GM12878 (cell line): ENCODE data around the gene ZNF283. TPM values are rescaled to one million over a fixed set of nuclear protein-coding genes. Genes with fewer than 3 reads are reported as not detected.

Experiments
- ATAC-seq: fragments of 200-7000 bp; cut with Tn5 transposase; 3 replicates; pipeline ENCODE4 v1.9.1; 2020; ENCODE audit warnings: mild to moderate bottlenecking, moderate library complexity
- BruUV-seq: library from RNA; stranded (reverse); fragments of 400-500 nt; replicated peaks from 2 replicates; lab custom pipeline; 2021; lab: Mats Ljungman, UMichigan
- CTCF ChIA-PET: fragments of 300-600 bp; sonication (Branson Sonifier 250); formaldehyde crosslinking; extraction: SDS; loops from one replicate; lab custom pipeline; 2021; ENCODE audit warnings: inconsistent platforms; lab: Yijun Ruan, JAX
- POLR2A ChIA-PET: fragments of 350-600 bp; formaldehyde crosslinking; extraction: SDS; loops from one replicate; lab custom pipeline; 2021; ENCODE audit warnings: inconsistent platforms; lab: Charles Lee
- RAD21 ChIA-PET: fragments of 300-600 bp; sonication (Branson Sonifier 250); formaldehyde crosslinking; loops from one replicate; lab custom pipeline; 2023; ENCODE audit warnings: antibody characterized with exemption; ENCODE audit not compliant: unreplicated experiment; lab: Charles Lee
- SMC1A ChIA-PET: fragments of 300-600 bp; sonication (Branson Sonifier 250); formaldehyde crosslinking; loops from one replicate; lab custom pipeline; 2023; ENCODE audit not compliant: unreplicated experiment, uncharacterized antibody; lab: Charles Lee
- DNase-seq: peaks from one replicate; pipeline ENCODE4 v3.0.0-alpha.2; 2011; ENCODE audit warnings: low read depth, low spot score
- FAIRE-seq: peaks from 3 replicates; lab custom pipeline; 2011; peaks lifted over from hg19 to GRCh38; lab: Jason Lieb, UNC
- H2AFZ ChIP-seq: 2 replicates; pipeline ENCODE4 v1.6.0; 2011; ENCODE audit warnings: low read depth, low read length, control low read depth; ENCODE audit not compliant: control insufficient read depth
- H3K27ac ChIP-seq: 2 replicates; pipeline ENCODE4 v1.5.1; 2011; ENCODE audit warnings: control low read depth; ENCODE audit not compliant: control insufficient read depth, insufficient read depth
- H3K27me3 ChIP-seq, 2 experiments: replicated peaks in 1 of 2; 2 replicates each; pipeline versions ENCODE4 v1.6.0 to v1.6.1; 2011; ENCODE audit warnings: low read length in 1 of 2; ENCODE audit not compliant: control insufficient read depth in 2 of 2, insufficient read depth in 2 of 2
- H3K36me3 ChIP-seq, 2 experiments: 2 replicates each; pipeline ENCODE4 v1.5.1; 2011; ENCODE audit warnings: low read length in 1 of 2; ENCODE audit not compliant: control insufficient read depth in 2 of 2, insufficient read depth in 2 of 2
- H3K4me1 ChIP-seq: 2 replicates; pipeline ENCODE4 v1.6.1; 2011; ENCODE audit warnings: mild to moderate bottlenecking, low read length, moderate library complexity, mixed read lengths; ENCODE audit not compliant: control insufficient read depth, insufficient read depth
- H3K4me2 ChIP-seq: 2 replicates; pipeline ENCODE4 v1.6.0; 2011; ENCODE audit warnings: control low read depth; ENCODE audit not compliant: control insufficient read depth, insufficient read depth
- H3K4me3 ChIP-seq: fragments of 200-600 bp; sonication (generic); 2 replicates; pipeline ENCODE4 v1.5.1; 2016
- H3K79me2 ChIP-seq: 2 replicates; pipeline ENCODE4 v1.6.0; 2011; ENCODE audit warnings: low read length; ENCODE audit not compliant: control insufficient read depth, insufficient read depth
- H3K9ac ChIP-seq: 2 replicates; pipeline ENCODE4 v1.8.0; 2011; ENCODE audit warnings: low read length, control low read depth, mixed read lengths; ENCODE audit not compliant: control insufficient read depth, insufficient read depth
- H3K9me3 ChIP-seq: replicated peaks from 3 replicates; pipeline ENCODE4 v1.5.1; 2011; ENCODE audit warnings: mild to moderate bottlenecking, low read length; ENCODE audit not compliant: control insufficient read depth, insufficient read depth
- H4K20me1 ChIP-seq: 2 replicates; pipeline ENCODE4 v1.6.0; 2011; ENCODE audit not compliant: control insufficient read depth, insufficient read depth
- BHLHE40 ChIP-seq, 2 experiments: fragments of 450-650 bp in 1 of 2; IDR thresholded peaks; 2 replicates each; pipeline ENCODE4 v1.6.1; 2011 to 2017; ENCODE audit warnings: low read depth in 2 of 2, borderline replicate concordance in 1 of 2, improper control_type of control experiment in 1 of 2, low read length in 1 of 2, mild to moderate bottlenecking in 1 of 2
- BMI1 ChIP-seq: fragments of 450-650 bp; IDR thresholded peaks from 2 replicates; pipeline ENCODE4 v1.6.1; 2016; ENCODE audit warnings: mild to moderate bottlenecking, moderate library complexity, borderline replicate concordance
- E2F4 ChIP-seq: IDR thresholded peaks from 2 replicates; pipeline ENCODE4 v1.6.1; 2012; ENCODE audit warnings: low read depth, low read length, improper control_type of control experiment
- EP300 ChIP-seq, 2 experiments: fragments of 150-350 bp in 1 of 2; IDR thresholded peaks; 2 replicates each; pipeline ENCODE4 v1.6.1; 2011 to 2012; ENCODE audit warnings: low read depth in 2 of 2, low read length in 2 of 2, borderline replicate concordance in 1 of 2, improper control_type of control experiment in 1 of 2, inconsistent platforms in 1 of 2; ENCODE audit not compliant: control insufficient read depth in 1 of 2
- FOS ChIP-seq: IDR thresholded peaks from 3 replicates; pipeline ENCODE4 v1.6.1; 2011; ENCODE audit warnings: borderline replicate concordance; ENCODE audit not compliant: insufficient read length; ENCODE audit errors: extremely low read depth
- MEF2B ChIP-seq: fragments of 450-650 bp; IDR thresholded peaks from 2 replicates; pipeline ENCODE4 v1.6.1; 2018; ENCODE audit warnings: mild to moderate bottlenecking, moderate library complexity; ENCODE audit not compliant: partially characterized antibody, poor library complexity, severe bottlenecking
- MXI1 ChIP-seq: fragments of 150-350 bp; IDR thresholded peaks from 2 replicates; pipeline ENCODE4 v1.6.1; 2011; ENCODE audit warnings: low read depth, mild to moderate bottlenecking, inconsistent platforms, low read length, improper control_type of control experiment
- NFYA ChIP-seq: IDR thresholded peaks from 2 replicates; pipeline ENCODE4 v1.6.1; 2011; ENCODE audit warnings: low read depth, mild to moderate bottlenecking, low read length, improper control_type of control experiment, borderline replicate concordance
- POU2F2 ChIP-seq: IDR thresholded peaks from 3 replicates; pipeline ENCODE4 v1.6.1; 2011; ENCODE audit warnings: low read depth, mild to moderate bottlenecking, low read length, borderline replicate concordance
- RAD21 ChIP-seq: IDR thresholded peaks from 2 replicates; pipeline ENCODE4 v1.6.1; 2011; ENCODE audit warnings: mild to moderate bottlenecking, low read depth, low read length, moderate library complexity; ENCODE audit not compliant: insufficient read depth
- SMC3 ChIP-seq: IDR thresholded peaks from 2 replicates; pipeline ENCODE4 v1.6.1; 2011; ENCODE audit warnings: low read length, improper control_type of control experiment, borderline replicate concordance
- ZSCAN29 ChIP-seq: fragments of 450-650 bp; IDR thresholded peaks from 2 replicates; pipeline ENCODE4 v1.6.1; 2017; ENCODE audit warnings: mild to moderate bottlenecking, moderate library complexity
- WGBS: methylation state at CpG from one replicate; pipeline ENCODE4 v1.1.6; 2016; ENCODE audit warnings: low lambda C conversion rate; ENCODE audit not compliant: insufficient replicate concordance, insufficient coverage; ENCODE audit errors: missing lambda C conversion rate; 5-methylcytosine and 5-hydroxymethylcytosine counted together
- in situ Hi-C: fragments of 300-500 bp; cut with MboI; formaldehyde crosslinking; loops from 9 replicates; pipeline ENCODE4 v1.14.3; 2018; ENCODE audit warnings: mixed read lengths
- intact Hi-C: fragments of 100-400 bp; cut with micrococcal nuclease; formaldehyde crosslinking; loops from one replicate; pipeline ENCODE4 v1.14.2; 2022; ENCODE audit not compliant: unreplicated experiment
- polyA plus RNA-seq, 11 experiments: library from polyadenylated mRNA; depleted of rRNA in 4 of 11; unstranded in 6 of 11; stranded (reverse) in 5 of 11; fragments of >200 nt; fragmentation: Nextera tagmentation in 4 of 11; fragmentation: Illumina TruSeq in 1 of 11; extraction: Ambion mirVana in 4 of 11; extraction: Trizol in 1 of 11; gene quantifications; 1 replicate in 1 of 11; 2 replicates in 10 of 11; pipeline versions ENCODE4 v1.2.1 to v1.2.3, GENCODE V29; 2011 to 2016; ENCODE audit warnings: inconsistent platforms in 2 of 11, missing spikeins in 2 of 11, low read depth in 1 of 11
- total RNA-seq, 4 experiments: library from RNA; depleted of rRNA in 3 of 4; stranded (reverse); fragments of >200 nt in 3 of 4; fragmentation: Illumina TruSeq in 1 of 4; extraction: Trizol in 1 of 4; gene quantifications; 2 replicates each; pipeline versions ENCODE4 v1.2.1 to v1.2.3, GENCODE V29; 2013 to 2021
- TF ChIP-seq, protein P1 (sequence below): fragments of 450-650 bp; IDR thresholded peaks from 2 replicates; pipeline ENCODE4 v1.6.1; 2016; ENCODE audit warnings: mild to moderate bottlenecking
- TF ChIP-seq, protein P2 (sequence below): fragments of 450-650 bp; IDR thresholded peaks from 2 replicates; pipeline ENCODE4 v1.6.1; 2017; ENCODE audit warnings: mild to moderate bottlenecking, moderate library complexity

The ZNF283 gene
- total and polyA plus RNA-seq, 10 of the 15 experiments (the other 5 are each of a cell fraction or from before 2014, with no cell fraction given) = 2.2 to 7.8 (median 3.7) TPM

DNA sequence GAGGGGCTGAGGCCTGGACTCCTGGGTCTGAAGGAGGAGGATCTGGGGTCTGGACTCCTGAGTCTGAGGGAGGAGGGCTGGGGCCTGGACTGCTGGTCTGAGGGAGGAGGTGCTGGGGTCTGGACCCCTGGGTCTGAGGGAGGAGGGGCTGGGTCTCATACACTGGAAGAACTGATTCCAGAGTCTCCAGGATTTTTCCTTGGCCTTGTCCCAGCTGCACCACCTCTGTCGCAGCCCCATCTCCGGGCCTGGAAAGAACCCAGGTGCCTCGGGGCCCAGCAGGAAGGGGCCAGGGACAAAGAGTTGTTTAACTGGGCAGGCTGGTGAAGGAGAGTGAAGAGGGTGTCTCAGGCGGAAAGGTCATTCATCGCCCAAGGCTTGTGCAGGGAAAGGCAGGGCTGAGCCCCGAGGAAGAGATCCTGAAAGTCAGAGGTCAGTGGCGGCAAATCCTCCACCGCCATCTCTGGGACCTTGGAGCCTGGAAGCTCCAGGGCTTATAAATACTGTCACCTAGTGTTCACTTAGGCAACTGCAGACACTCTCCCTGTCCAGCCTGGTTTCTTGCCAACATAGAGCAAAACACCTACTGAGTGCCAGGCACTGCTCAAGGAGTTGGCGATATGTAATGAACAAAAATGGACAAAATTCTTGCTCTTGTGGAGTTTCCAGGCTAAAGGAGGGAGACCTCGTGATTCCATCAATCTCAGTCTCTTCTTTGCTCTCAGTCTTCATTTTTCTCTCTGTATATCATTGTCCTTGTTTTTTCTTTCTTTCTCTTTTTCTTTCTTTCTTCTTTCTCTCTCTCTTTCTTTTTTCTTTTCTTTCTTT, 41.9 kb upstream of the ZNF283 start:
- Histone ChIP-seq H3K4me2 (peak overlapping the region; percentile 71; the same call in 1 of the 2 replicates), H4K20me1 (no peaks in the 10 kb centered on the region), H3K36me3 (no peaks in the 10 kb centered on the region), H3K4me3 (no peak overlapping the region), H3K9ac (no peak overlapping the region; the same call in 1 of the 2 replicates), H3K4me1 (peaks cover 49% of the 10 kb centered on the region), H3K27me3 (no peaks in the 10 kb centered on the region), H3K27ac (peak overlapping the region; percentile 74), H3K9me3 (no peaks in the 10 kb centered on the region), H3K79me2 (peaks cover 13% of the 10 kb centered on the region), H2AFZ (peak overlapping the region; percentile 87)
- ChIA-PET CTCF (interaction anchor here (0.6 to 3.4 kb wide), 15 partner anchors 9 to 1932 kb away, joined by 3 to 28 read pairs (median 4); no protein-coding TSS in a partner anchor), RAD21 (interaction anchor here (0.6 to 2.4 kb wide), 13 partner anchors 23 to 258 kb away, joined by 3 to 42 read pairs (median 4); partner anchors contain the start of gene SMG9), POLR2A (interaction anchor here (0.6 to 1.0 kb wide), 5 partner anchors 20 to 228 kb away, joined by 3 to 9 read pairs (median 3); no protein-coding TSS in a partner anchor), SMC1A (interaction anchor here (0.6 to 1.5 kb wide), 9 partner anchors 14 to 230 kb away, joined by 3 to 27 read pairs (median 3); no protein-coding TSS in a partner anchor)
- DNase-seq (no peak), ATAC-seq (peak; percentile 70), FAIRE-seq (peak; percentile 88)
- in situ Hi-C loops (loop anchor here (5.0 kb wide), 1 partner anchor 38 kb away; no protein-coding TSS in a partner anchor), intact Hi-C loops (loop anchor here (1.0 to 10.0 kb wide), 2 partner anchors 40 to 340 kb away; no protein-coding TSS in a partner anchor)
- under 1% methylated on average over 10 of the region's 10 CpGs for WGBS
- no TSS peak for BruUV-seq
- TF ChIP-seq NFYA (no peak), BHLHE40 (IDR thresholded peaks at IDR 0.05; ENCODE audit: borderline replicate concordance in 1 of 2, low read depth in 2 of 2, low read length in 1 of 2) (no peak), E2F4 (no peak), FOS (no peak), SMC3 (peak; percentile 98), RAD21 (peak; percentile 95), BMI1 (no peak), POU2F2 (no peak), ZSCAN29 (no peak), MEF2B (no peak), EP300 (IDR thresholded peaks at IDR 0.05; ENCODE audit: borderline replicate concordance in 1 of 2, control insufficient read depth in 1 of 2, low read depth in 2 of 2, low read length in 2 of 2) (no peak), MXI1 (no peak)
- TF ChIP-seq, protein P1, sequence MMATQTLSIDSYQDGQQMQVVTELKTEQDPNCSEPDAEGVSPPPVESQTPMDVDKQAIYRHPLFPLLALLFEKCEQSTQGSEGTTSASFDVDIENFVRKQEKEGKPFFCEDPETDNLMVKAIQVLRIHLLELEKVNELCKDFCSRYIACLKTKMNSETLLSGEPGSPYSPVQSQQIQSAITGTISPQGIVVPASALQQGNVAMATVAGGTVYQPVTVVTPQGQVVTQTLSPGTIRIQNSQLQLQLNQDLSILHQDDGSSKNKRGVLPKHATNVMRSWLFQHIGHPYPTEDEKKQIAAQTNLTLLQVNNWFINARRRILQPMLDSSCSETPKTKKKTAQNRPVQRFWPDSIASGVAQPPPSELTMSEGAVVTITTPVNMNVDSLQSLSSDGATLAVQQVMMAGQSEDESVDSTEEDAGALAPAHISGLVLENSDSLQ = no peak
- TF ChIP-seq, protein P2, sequence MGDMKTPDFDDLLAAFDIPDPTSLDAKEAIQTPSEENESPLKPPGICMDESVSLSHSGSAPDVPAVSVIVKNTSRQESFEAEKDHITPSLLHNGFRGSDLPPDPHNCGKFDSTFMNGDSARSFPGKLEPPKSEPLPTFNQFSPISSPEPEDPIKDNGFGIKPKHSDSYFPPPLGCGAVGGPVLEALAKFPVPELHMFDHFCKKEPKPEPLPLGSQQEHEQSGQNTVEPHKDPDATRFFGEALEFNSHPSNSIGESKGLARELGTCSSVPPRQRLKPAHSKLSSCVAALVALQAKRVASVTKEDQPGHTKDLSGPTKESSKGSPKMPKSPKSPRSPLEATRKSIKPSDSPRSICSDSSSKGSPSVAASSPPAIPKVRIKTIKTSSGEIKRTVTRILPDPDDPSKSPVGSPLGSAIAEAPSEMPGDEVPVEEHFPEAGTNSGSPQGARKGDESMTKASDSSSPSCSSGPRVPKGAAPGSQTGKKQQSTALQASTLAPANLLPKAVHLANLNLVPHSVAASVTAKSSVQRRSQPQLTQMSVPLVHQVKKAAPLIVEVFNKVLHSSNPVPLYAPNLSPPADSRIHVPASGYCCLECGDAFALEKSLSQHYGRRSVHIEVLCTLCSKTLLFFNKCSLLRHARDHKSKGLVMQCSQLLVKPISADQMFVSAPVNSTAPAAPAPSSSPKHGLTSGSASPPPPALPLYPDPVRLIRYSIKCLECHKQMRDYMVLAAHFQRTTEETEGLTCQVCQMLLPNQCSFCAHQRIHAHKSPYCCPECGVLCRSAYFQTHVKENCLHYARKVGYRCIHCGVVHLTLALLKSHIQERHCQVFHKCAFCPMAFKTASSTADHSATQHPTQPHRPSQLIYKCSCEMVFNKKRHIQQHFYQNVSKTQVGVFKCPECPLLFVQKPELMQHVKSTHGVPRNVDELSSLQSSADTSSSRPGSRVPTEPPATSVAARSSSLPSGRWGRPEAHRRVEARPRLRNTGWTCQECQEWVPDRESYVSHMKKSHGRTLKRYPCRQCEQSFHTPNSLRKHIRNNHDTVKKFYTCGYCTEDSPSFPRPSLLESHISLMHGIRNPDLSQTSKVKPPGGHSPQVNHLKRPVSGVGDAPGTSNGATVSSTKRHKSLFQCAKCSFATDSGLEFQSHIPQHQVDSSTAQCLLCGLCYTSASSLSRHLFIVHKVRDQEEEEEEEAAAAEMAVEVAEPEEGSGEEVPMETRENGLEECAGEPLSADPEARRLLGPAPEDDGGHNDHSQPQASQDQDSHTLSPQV = peak; percentile 58; the same call in 1 of the 2 replicates
